ENCODE results near the gene CASR.
A peak's percentile ranks its signal among the peaks of the same experiment; 100 is the strongest.

Gene CASR

DNA sequence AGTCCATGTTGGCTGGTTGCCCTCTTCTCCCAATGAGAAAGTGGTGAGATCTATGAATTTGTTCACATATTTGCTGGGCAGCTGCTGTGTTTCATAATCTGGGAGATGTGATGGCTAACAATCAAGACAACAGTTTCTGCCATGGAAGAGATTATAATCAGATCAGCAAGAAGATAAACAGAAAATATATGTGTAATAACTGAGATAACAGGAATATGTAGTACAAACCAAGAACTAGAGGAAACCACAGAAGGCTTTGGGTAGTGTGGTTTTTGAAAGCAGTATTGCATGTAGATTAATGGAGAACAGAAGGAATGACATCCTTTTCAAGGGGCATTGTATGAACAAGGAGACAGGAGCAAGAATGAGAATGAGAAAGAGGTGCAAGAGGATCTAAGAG lies 129.4 kb downstream of the CASR start:
- DNase-seq = no peak

DNA sequence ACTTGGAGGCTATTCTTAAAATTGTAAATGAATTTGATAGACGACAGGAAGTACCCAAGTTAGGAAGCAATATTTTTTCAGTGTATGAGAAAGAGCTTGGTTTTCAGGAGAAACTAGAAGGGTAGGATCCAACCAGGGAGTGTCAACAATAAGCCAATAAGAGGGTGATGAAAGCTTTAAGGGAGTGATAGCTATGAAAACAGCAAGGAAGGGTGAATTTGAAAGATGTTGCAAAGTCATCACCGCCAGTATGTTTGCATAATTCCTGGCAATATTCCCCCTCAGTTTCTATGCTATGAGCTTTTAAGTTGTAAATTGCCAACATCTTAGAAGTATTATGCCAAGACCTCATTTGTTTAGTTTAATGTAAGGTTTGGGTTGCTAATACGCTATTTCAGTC lies 129.8 kb downstream of the CASR start:
- DNase-seq = no peak

- DNase-seq = no peak
These were observed 130.9 kb downstream of the CASR start for GRCh38 chr3:122314228-122314876.

DNA sequence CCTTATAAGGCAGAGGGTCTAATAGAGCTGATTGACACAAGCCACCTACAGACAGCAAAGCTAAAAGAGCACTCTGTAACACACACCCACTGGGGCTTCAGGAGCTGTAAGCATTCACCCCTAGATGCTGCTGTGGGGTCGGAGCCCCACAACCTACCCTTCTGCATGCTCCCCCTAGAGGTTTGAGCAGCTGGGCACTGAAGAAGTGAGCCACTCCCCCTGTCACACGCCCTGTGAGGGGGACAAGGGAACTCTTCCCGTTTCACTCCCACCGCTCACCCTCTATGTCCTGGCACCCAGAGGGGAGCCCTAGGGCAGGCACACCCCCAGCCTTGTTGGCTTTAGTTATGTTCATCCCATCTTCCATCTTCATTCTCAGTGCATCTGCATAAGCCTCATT lies 132.2 kb downstream of the CASR start:
- no peak for DNase-seq

GRCh38 chr3:122316368-122316767 lies 132.9 kb downstream of the CASR start:
- DNase-seq = no peak

DNA sequence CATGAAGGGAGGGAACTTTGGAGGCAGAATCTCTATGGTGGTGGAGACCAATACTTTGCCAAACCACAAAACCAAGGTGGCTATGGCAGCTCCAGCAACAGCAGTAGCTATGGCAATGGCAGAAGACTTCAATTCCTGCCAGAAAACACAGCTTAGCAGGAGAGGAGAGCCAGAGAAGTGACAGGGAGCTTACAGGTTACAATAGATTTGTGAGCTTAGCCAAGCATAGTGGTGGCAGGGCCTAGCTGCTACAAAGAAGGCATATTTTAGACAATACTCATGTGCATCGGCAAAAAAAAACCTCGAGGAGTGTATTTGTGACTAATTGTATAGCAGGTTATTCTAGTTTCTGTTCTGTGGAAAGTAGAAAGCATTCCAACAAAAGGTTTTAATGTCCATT lies 135.2 kb downstream of the CASR start:
- DNase-seq = no peak

DNA sequence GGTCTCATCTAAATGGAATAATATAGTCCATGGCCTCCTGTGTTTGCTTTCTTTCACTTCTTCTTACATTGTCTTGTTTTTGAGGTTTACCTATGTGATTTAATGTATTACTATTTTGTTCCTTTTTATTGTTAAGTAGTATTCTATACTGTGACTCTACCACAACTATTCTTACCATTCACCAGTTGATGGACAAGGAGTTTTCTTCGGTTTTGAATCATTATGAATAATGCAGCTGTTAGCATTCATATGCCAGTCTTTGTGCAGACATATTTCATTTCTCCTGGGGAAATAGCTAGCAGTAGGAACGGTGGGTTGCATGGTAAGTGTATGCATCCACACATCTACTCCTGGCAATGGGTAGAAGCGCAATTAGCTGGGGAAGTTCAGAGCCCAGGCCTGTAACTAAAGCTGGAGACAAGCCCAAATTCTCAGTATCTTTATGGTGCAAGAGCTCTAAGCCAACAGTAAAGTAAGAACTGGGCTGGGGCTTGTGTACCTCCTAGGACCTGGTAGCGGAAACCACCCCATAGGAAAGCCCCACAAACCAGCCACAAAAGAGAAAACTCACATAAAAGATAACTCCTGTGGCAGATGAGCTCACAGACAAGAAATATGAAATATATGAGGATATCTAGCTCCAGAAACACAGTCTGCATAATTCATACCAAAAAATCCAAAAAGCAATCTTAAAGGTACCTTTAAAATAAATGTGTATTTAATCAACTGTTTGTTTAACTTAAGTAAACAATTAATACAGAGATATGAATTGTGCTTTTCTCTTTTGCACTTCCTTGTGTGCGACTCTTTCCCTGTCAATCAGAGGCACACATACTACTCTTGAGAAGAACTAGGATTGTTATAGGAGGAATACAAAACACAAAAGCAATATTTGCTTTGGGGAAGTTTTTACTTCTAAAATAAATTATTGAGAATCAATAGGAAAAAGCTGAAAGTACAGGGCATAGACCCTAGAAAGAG lies 138.9 kb downstream of the CASR start:
- DNase-seq = peak; percentile 45

DNA sequence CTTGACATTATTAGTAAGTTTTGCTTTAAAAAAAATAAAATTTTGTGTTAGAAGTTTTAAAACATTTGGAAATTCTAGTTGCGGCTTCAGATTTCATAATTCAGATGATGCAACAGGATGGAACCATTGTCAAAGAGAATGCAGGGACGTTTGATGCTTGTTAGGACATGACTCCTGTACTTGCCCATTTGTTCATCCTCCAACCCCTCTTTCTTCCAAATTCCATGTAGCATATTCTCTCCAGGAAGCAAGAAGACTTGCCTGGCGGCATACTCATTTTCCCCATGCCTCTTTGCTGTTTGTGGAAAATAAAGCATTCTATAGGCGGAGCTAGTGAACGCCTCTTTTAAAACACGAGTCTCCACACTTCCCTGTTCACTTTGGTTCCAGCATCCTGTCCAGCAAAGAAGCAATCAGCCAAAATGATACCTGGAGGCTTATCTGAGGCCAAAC lies 141.4 kb downstream of the CASR start, which contains the start of gene CSTA:
TSS of gene CSTA (plus strand) at position 378 of the 453 bp plus-strand sequence. CDS start at position 423, 45 bp downstream.
- no peak for DNase-seq

DNA sequence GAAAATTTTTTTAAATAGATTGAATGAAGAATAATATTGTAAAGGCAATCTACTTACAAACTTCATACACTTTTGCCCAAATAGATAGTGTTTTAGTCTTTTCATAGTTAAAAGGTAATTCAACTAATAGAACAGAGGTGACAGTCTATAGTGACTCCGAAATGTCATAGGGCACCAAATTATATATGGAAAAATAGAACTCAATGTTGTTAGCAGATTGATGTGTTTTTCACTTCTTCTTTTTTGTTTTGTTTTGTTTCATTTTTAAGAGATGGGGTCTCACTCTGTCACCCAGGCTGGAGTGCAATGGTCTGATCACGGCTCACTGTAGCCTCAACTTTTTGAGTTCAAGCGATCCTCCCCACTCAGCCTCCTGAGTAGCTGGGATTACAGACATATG lies 142.3 kb downstream of the CASR start:
- DNase-seq = no peak

DNA sequence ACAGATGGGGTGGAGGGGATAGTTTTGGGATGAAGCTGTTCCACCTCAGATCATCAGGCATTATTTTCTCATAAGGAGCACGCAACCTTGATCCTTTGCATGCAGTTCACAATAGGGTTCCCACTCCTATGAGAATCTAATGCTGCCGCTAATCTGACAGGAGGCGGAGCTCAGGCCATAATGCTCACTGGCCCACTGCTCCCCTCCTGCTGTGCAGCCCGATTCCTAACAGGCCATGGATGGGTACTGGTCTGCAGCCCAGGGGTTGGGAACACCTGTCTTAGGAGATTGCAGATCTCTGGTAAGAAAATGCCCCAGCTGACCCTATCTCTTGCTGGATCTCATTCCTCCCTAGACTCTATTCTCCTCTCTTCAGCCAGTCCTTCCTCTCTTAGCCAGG lies 148.4 kb downstream of the CASR start:
- DNase-seq = no peak

DNA sequence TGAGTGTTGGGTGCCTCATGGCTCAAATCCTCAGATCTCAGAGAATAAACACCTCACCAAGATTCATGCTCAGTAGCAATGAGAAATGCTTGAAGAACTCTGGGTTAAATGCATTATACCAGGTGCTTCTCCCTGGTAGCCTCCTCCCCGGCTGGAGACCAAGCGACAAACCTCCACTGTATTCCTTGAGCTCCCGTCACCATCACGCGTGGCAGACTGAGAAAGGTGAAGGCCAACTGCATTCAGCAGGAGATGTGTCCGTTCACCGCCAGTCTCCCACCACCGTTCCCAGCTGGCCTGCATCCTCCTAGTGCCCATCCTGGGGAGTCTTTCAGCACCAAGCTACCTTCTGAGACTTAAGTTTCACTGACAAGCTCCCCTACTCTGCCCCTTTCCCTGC lies 149.1 kb downstream of the CASR start:
- DNase-seq = no peak
